H9 (cell line): ENCODE data around the gene PRR36. TPM values are rescaled to one million over a fixed set of nuclear protein-coding genes. Genes with fewer than 3 reads are reported as not detected.
"Not testable (repeated sequence)": the region's sequence is repeated elsewhere in the genome, so short reads cannot be mapped to it uniquely, and the experiment has no call there.

Experiments used
- DNase-seq: peaks from one replicate; pipeline ENCODE4 v3.0.0-alpha.2; 2017
- H2AFZ ChIP-seq: one replicate; pipeline ENCODE4 v1.6.1; 2013; ENCODE audit warnings: mild to moderate bottlenecking, low read length, control low read depth, moderate library complexity
- H2AK5ac ChIP-seq: 2 replicates; pipeline ENCODE4 v1.6.1; 2013; ENCODE audit warnings: low read length, control low read depth, mixed read lengths; ENCODE audit not compliant: insufficient read length
- H2BK120ac ChIP-seq: one replicate; pipeline ENCODE4 v1.6.1; 2013; ENCODE audit warnings: low read depth, mild to moderate bottlenecking, low read length, control low read depth, inconsistent platforms; ENCODE audit not compliant: poor library complexity, severe bottlenecking
- H2BK12ac ChIP-seq: 2 replicates; pipeline ENCODE4 v1.6.1; 2013; ENCODE audit warnings: low read length, control low read depth, mixed read lengths, low read depth; ENCODE audit not compliant: insufficient read length
- H2BK15ac ChIP-seq: 2 replicates; pipeline ENCODE4 v1.6.1; 2013; ENCODE audit warnings: low read depth, low read length, control low read depth
- H2BK20ac ChIP-seq: one replicate; pipeline ENCODE4 v1.6.1; 2013; ENCODE audit warnings: low read depth, mild to moderate bottlenecking, low read length, control low read depth, inconsistent platforms; ENCODE audit not compliant: poor library complexity, severe bottlenecking
- H2BK5ac ChIP-seq: 2 replicates; pipeline ENCODE4 v1.6.1; 2013; ENCODE audit warnings: low read length, control low read depth, mixed read lengths; ENCODE audit not compliant: insufficient read length
- H3K14ac ChIP-seq: 2 replicates; pipeline ENCODE4 v1.6.1; 2013; ENCODE audit warnings: low read length, control low read depth; ENCODE audit not compliant: insufficient read depth
- H3K18ac ChIP-seq: 2 replicates; pipeline ENCODE4 v1.6.1; 2013; ENCODE audit warnings: low read depth, mild to moderate bottlenecking, mixed read lengths, low read length, control low read depth; ENCODE audit not compliant: insufficient read length
- H3K23ac ChIP-seq: 2 replicates; pipeline ENCODE4 v1.6.1; 2013; ENCODE audit warnings: low read length, control low read depth, mixed read lengths, low read depth; ENCODE audit not compliant: insufficient read length
- H3K23me2 ChIP-seq: 2 replicates; pipeline ENCODE4 v1.6.1; 2013; ENCODE audit warnings: low read depth, mild to moderate bottlenecking, mixed read lengths, low read length, control low read depth; ENCODE audit not compliant: insufficient read length, poor library complexity, severe bottlenecking
- H3K27ac ChIP-seq: 2 replicates; pipeline ENCODE4 v1.5.1; 2013; ENCODE audit warnings: low read length, control low read depth, mixed read lengths, low read depth; ENCODE audit not compliant: insufficient read length
- H3K27me3 ChIP-seq: 2 replicates; pipeline ENCODE4 v1.6.1; 2013; ENCODE audit warnings: low read length, control low read depth, inconsistent platforms; ENCODE audit not compliant: insufficient read depth
- H3K4ac ChIP-seq: 2 replicates; pipeline ENCODE4 v1.6.1; 2013; ENCODE audit warnings: low read depth, mild to moderate bottlenecking, control low read depth, inconsistent platforms, low read length, moderate library complexity
- H3K4me1 ChIP-seq: 2 replicates; pipeline ENCODE4 v1.6.1; 2013; ENCODE audit warnings: low read length, control low read depth, inconsistent platforms; ENCODE audit not compliant: insufficient read depth
- H3K4me2 ChIP-seq: 2 replicates; pipeline ENCODE4 v1.6.1; 2013; ENCODE audit warnings: low read length, control low read depth, mixed read lengths; ENCODE audit not compliant: insufficient read length, insufficient read depth
- H3K56ac ChIP-seq: 2 replicates; pipeline ENCODE4 v1.6.1; 2013; ENCODE audit warnings: low read depth, mild to moderate bottlenecking, mixed read lengths, low read length, control low read depth; ENCODE audit not compliant: insufficient read length
- H3K79me1 ChIP-seq: 2 replicates; pipeline ENCODE4 v1.6.1; 2013; ENCODE audit warnings: low read depth, mild to moderate bottlenecking, moderate library complexity, low read length, control low read depth, inconsistent platforms; ENCODE audit not compliant: insufficient read depth, poor library complexity, severe bottlenecking
- H3K79me2 ChIP-seq: 2 replicates; pipeline ENCODE4 v1.6.1; 2013; ENCODE audit warnings: low read length, control low read depth, inconsistent platforms; ENCODE audit not compliant: insufficient read depth
- H3K9ac ChIP-seq: 2 replicates; pipeline ENCODE4 v1.6.1; 2013; ENCODE audit warnings: low read length, control low read depth, mixed read lengths; ENCODE audit not compliant: insufficient read length; ENCODE audit errors: extremely low read depth
- H3K9me3 ChIP-seq: one replicate; pipeline ENCODE4 v1.6.1; 2013; ENCODE audit warnings: low read depth, low read length, inconsistent platforms; ENCODE audit not compliant: control insufficient read depth
- H3T11ph ChIP-seq: one replicate; pipeline ENCODE4 v1.6.1; 2013; ENCODE audit warnings: mild to moderate bottlenecking, low read length, control low read depth, inconsistent platforms
- H4K20me1 ChIP-seq: one replicate; pipeline ENCODE4 v1.6.1; 2013; ENCODE audit not compliant: control insufficient read depth, insufficient read length, insufficient read depth
- H4K5ac ChIP-seq: 2 replicates; pipeline ENCODE4 v1.6.1; 2013; ENCODE audit warnings: low read depth, mild to moderate bottlenecking, mixed read lengths, low read length, control low read depth; ENCODE audit not compliant: insufficient read length
- H4K8ac ChIP-seq: replicated peaks from 2 replicates; pipeline ENCODE4 v1.6.1; 2013; ENCODE audit warnings: low read length, control low read depth, mixed read lengths, low read depth; ENCODE audit not compliant: insufficient read length
- H4K91ac ChIP-seq: 2 replicates; pipeline ENCODE4 v1.6.1; 2013; ENCODE audit warnings: low read depth, mild to moderate bottlenecking, moderate library complexity, mixed read lengths, low read length, control low read depth; ENCODE audit not compliant: insufficient read length
- H3K27ac Mint-ChIP-seq, 3 experiments: 2 replicates in 2 of 3; 3 replicates in 1 of 3; pipeline ENCODE4 v1.8.0; 2020 to 2021; ENCODE audit warnings: mixed read lengths in 3 of 3, mild to moderate bottlenecking in 1 of 3, moderate library complexity in 1 of 3
- H3K27me3 Mint-ChIP-seq: 2 replicates; pipeline ENCODE4 v1.8.0; 2021; ENCODE audit warnings: low read depth, mild to moderate bottlenecking, moderate library complexity, mixed read lengths
- H3K36me3 Mint-ChIP-seq, 3 experiments: 2 replicates in 2 of 3; 3 replicates in 1 of 3; pipeline ENCODE4 v1.8.0; 2020 to 2021; ENCODE audit warnings: low read depth in 3 of 3, mixed read lengths in 3 of 3; ENCODE audit not compliant: insufficient read depth in 1 of 3
- H3K4me1 Mint-ChIP-seq, 2 experiments: 2 replicates each; pipeline ENCODE4 v1.8.0; 2020; ENCODE audit warnings: mixed read lengths in 2 of 2
- H3K4me3 Mint-ChIP-seq, 2 experiments: 2 replicates in 1 of 2; 3 replicates in 1 of 2; pipeline ENCODE4 v1.8.0; 2020 to 2021; ENCODE audit warnings: mild to moderate bottlenecking in 2 of 2, mixed read lengths in 2 of 2, moderate library complexity in 1 of 2
- H3K9me3 Mint-ChIP-seq, 2 experiments: 2 replicates in 1 of 2; 3 replicates in 1 of 2; pipeline ENCODE4 v1.8.0; 2020; ENCODE audit warnings: mild to moderate bottlenecking in 2 of 2, mixed read lengths in 2 of 2, moderate library complexity in 1 of 2
- WGBS: extraction: QIAGEN DNeasy Blood & Tissue Kit; methylation state at CpG from one replicate; pipeline ENCODE4 v1.1.7; 2013; ENCODE audit warnings: missing lambda C conversion rate, low lambda C conversion rate, mixed read lengths; ENCODE audit not compliant: insufficient read length; ENCODE audit errors: extremely low coverage; 5-methylcytosine and 5-hydroxymethylcytosine counted together
- total RNA-seq: library from RNA; stranded (reverse); gene quantifications from 2 replicates; pipeline ENCODE4 v1.2.1, GENCODE V29; 2021
- TF ChIP-seq, protein P1 (sequence below): fragments of 200-600 bp; sonication (generic); conservative IDR thresholded peaks from 3 replicates; pipeline ENCODE4 v1.8.0; 2021; ENCODE audit warnings: antibody characterized with exemption, mild to moderate bottlenecking

Gene PRR36
- total RNA-seq, 1 experiment from 2014 or later: 20.4 TPM

- WGBS: no CpG with 5 or more reads among the region's 29 CpGs
- H3K14ac ChIP-seq, H3K56ac ChIP-seq, H3K9me3 Mint-ChIP-seq, H4K5ac ChIP-seq, H3K27ac ChIP-seq, H3K23ac ChIP-seq, H3K79me2 ChIP-seq, H3K79me1 ChIP-seq, H3K27ac Mint-ChIP-seq, H2AFZ ChIP-seq, H3K4ac ChIP-seq, DNase-seq, H3T11ph ChIP-seq, H4K20me1 ChIP-seq, H3K4me1 ChIP-seq, H2BK20ac ChIP-seq, H3K18ac ChIP-seq, H3K9ac ChIP-seq, H3K9me3 ChIP-seq, H4K91ac ChIP-seq, H2BK120ac ChIP-seq, H2BK5ac ChIP-seq, H4K8ac ChIP-seq, H2AK5ac ChIP-seq, H2BK15ac ChIP-seq, H2BK12ac ChIP-seq: not testable (repeated sequence)
- Mint-ChIP-seq H3K4me1 (peaks cover 20 to 27% of the 10 kb centered on the region in 2 experiments), H3K36me3 (peaks cover 7 to 10% (median 9%) of the 10 kb centered on the region in 3 experiments; a peak in 5 of 7 replicates), H3K4me3 (peak overlapping the region; percentile 56 to 77), H3K27me3 (peaks cover 55% of the 10 kb centered on the region)
- peaks cover 16% of the 10 kb centered on the region; the same call in 1 of the 2 replicates for H3K27me3 ChIP-seq
- H3K23me2 ChIP-seq: peaks cover 17% of the 10 kb centered on the region
- TF ChIP-seq, protein P1, sequence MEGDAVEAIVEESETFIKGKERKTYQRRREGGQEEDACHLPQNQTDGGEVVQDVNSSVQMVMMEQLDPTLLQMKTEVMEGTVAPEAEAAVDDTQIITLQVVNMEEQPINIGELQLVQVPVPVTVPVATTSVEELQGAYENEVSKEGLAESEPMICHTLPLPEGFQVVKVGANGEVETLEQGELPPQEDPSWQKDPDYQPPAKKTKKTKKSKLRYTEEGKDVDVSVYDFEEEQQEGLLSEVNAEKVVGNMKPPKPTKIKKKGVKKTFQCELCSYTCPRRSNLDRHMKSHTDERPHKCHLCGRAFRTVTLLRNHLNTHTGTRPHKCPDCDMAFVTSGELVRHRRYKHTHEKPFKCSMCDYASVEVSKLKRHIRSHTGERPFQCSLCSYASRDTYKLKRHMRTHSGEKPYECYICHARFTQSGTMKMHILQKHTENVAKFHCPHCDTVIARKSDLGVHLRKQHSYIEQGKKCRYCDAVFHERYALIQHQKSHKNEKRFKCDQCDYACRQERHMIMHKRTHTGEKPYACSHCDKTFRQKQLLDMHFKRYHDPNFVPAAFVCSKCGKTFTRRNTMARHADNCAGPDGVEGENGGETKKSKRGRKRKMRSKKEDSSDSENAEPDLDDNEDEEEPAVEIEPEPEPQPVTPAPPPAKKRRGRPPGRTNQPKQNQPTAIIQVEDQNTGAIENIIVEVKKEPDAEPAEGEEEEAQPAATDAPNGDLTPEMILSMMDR: peak; percentile 12; the same call in 1 of the 3 replicates
- H3K4me2 ChIP-seq: peak overlapping the region; percentile 74
These were observed 43.9 kb upstream of the PRR36 start for GRCh38 chr19:7918062-7918614.
